Skeletal muscle tissue (tissue), 4 donors: ENCODE results near the gene SLC22A16. TPM values are rescaled to one million over a fixed set of nuclear protein-coding genes. Genes with fewer than 3 reads are reported as not detected.
"Not testable (repeated sequence)": the region's sequence is repeated elsewhere in the genome, so short reads cannot be mapped to it uniquely, and the experiment has no call there.

ENCODE experiments used
- H3K27ac ChIP-seq: one replicate; pipeline ENCODE4 v1.7.0; 2013; ENCODE audit warnings: mild to moderate bottlenecking, low read depth, low read length, inconsistent platforms
- H3K27me3 ChIP-seq, 3 donors: one replicate each; pipeline ENCODE4 v1.7.0; 2013; ENCODE audit warnings: low read length in 3 of 3; ENCODE audit not compliant: control insufficient read depth in 3 of 3, insufficient read depth in 3 of 3
- H3K36me3 ChIP-seq, 3 donors: one replicate each; pipeline ENCODE4 v1.7.0; 2013; ENCODE audit warnings: low read length in 3 of 3; ENCODE audit not compliant: control insufficient read depth in 3 of 3, insufficient read depth in 3 of 3
- H3K4me1 ChIP-seq, 3 donors: one replicate each; pipeline ENCODE4 v1.7.0; 2013; ENCODE audit warnings: low read length in 3 of 3, mild to moderate bottlenecking in 3 of 3; ENCODE audit not compliant: control insufficient read depth in 3 of 3, insufficient read depth in 3 of 3
- H3K4me3 ChIP-seq, 3 donors: one replicate each; pipeline ENCODE4 v1.7.0; 2013; ENCODE audit warnings: low read length in 3 of 3
- H3K9ac ChIP-seq, 3 donors: one replicate each; pipeline ENCODE4 v1.7.0; 2013; ENCODE audit warnings: low read length in 3 of 3, mild to moderate bottlenecking in 3 of 3, moderate library complexity in 2 of 3, low read depth in 1 of 3
- H3K9me3 ChIP-seq, 3 donors: one replicate each; pipeline ENCODE4 v1.7.0; 2013; ENCODE audit warnings: low read length in 3 of 3; ENCODE audit not compliant: control insufficient read depth in 3 of 3
- total RNA-seq: library from RNA; depleted of rRNA; stranded (reverse); fragments of >200 nt; gene quantifications from one replicate; pipeline ENCODE4 v1.2.3, GENCODE V29; 2014
- donor health status: Osteomylitis.

SLC22A16 gene
- total RNA-seq, 1 donor from 2014 or later, result 1.0 TPM

- H3K27ac ChIP-seq, result no peak overlapping the region
- peaks cover 13 to 23% (median 17%) of the 10 kb centered on the region in 3 donors for H3K27me3 ChIP-seq
- H3K36me3 ChIP-seq, result no peaks in the 10 kb centered on the region
- H3K4me1 ChIP-seq, result no peaks in the 10 kb centered on the region
- H3K9me3 ChIP-seq, result no peaks in the 10 kb centered on the region
- H3K4me3 ChIP-seq, result no peak overlapping the region
- no peak overlapping the region for H3K9ac ChIP-seq
These were observed 1.9 kb downstream of the SLC22A16 start for GRCh38 chr6:110474500-110474899.

- Histone ChIP-seq H3K36me3 (no peaks in the 10 kb centered on the region), H3K9ac (no peak overlapping the region), H3K4me3 (no peak overlapping the region), H3K27ac (no peak overlapping the region), H3K4me1 (no peaks in the 10 kb centered on the region), H3K9me3 (no peaks in the 10 kb centered on the region), H3K27me3 (peaks cover 13 to 23% (median 17%) of the 10 kb centered on the region in 3 donors)
These were observed 3.7 kb downstream of the SLC22A16 start for GRCh38 chr6:110472739-110473138.

GRCh38 chr6:110471726-110472365, 4.6 kb downstream of the SLC22A16 start:
- H3K9me3 ChIP-seq, result no peaks in the 10 kb centered on the region
- no peaks in the 10 kb centered on the region for H3K4me1 ChIP-seq
- no peak overlapping the region for H3K9ac ChIP-seq
- no peaks in the 10 kb centered on the region for H3K36me3 ChIP-seq
- H3K27ac ChIP-seq, result no peak overlapping the region
- peaks cover 13 to 23% (median 17%) of the 10 kb centered on the region in 3 donors for H3K27me3 ChIP-seq
- no peak overlapping the region for H3K4me3 ChIP-seq

- H3K4me1 ChIP-seq, result no peaks in the 10 kb centered on the region
These were observed 7.7 kb downstream of the SLC22A16 start for GRCh38 chr6:110468731-110469130.

GRCh38 chr6:110467566-110468140, 8.8 kb downstream of the SLC22A16 start:
- Histone ChIP-seq H3K27ac (no peak overlapping the region), H3K36me3 (no peaks in the 10 kb centered on the region), H3K4me1 (no peaks in the 10 kb centered on the region), H3K27me3 (peaks cover 0 to 3% (median 0%) of the 10 kb centered on the region in 3 donors), H3K9ac (no peak overlapping the region), H3K4me3 (no peak overlapping the region), H3K9me3 (peaks cover 0 to 6% (median 0%) of the 10 kb centered on the region in 3 donors)

More at GRCh38 chr6:110468731-110469130, 7.7 kb downstream of the SLC22A16 start:
- H3K36me3 ChIP-seq, result no peaks in the 10 kb centered on the region
- no peak overlapping the region for H3K9ac ChIP-seq
- no peak overlapping the region for H3K27ac ChIP-seq
- H3K9me3 ChIP-seq, result peaks cover 0 to 3% (median 0%) of the 10 kb centered on the region in 3 donors
- H3K4me3 ChIP-seq, result no peak overlapping the region
- H3K27me3 ChIP-seq, result peaks cover 0 to 3% (median 0%) of the 10 kb centered on the region in 3 donors

GRCh38 chr6:110462884-110463481, 13.4 kb downstream of the SLC22A16 start:
- H3K4me3 ChIP-seq, result no peak overlapping the region
- H3K9ac ChIP-seq, result no peak overlapping the region
- peaks cover 0 to 2% (median 0%) of the 10 kb centered on the region in 3 donors for H3K27me3 ChIP-seq
- no peaks in the 10 kb centered on the region for H3K4me1 ChIP-seq
- peaks cover 0 to 8% (median 0%) of the 10 kb centered on the region in 3 donors for H3K9me3 ChIP-seq
- H3K36me3 ChIP-seq, result no peaks in the 10 kb centered on the region
- no peak overlapping the region for H3K27ac ChIP-seq

GRCh38 chr6:110461376-110461775, 15.0 kb downstream of the SLC22A16 start:
- Histone ChIP-seq H3K27me3 (peaks cover 0 to 2% (median 0%) of the 10 kb centered on the region in 3 donors), H3K4me1 (no peaks in the 10 kb centered on the region), H3K9ac (no peak overlapping the region), H3K9me3 (peaks cover 0 to 8% (median 0%) of the 10 kb centered on the region in 3 donors), H3K4me3 (no peak overlapping the region), H3K27ac (no peak overlapping the region), H3K36me3 (no peaks in the 10 kb centered on the region)

- Histone ChIP-seq H3K27me3 (peaks cover 0 to 2% (median 0%) of the 10 kb centered on the region in 3 donors), H3K9me3 (peaks cover 0 to 5% (median 0%) of the 10 kb centered on the region in 3 donors), H3K9ac (no peak overlapping the region), H3K27ac (no peak overlapping the region), H3K4me3 (no peak overlapping the region), H3K36me3 (no peaks in the 10 kb centered on the region), H3K4me1 (no peaks in the 10 kb centered on the region)
These were observed 17.3 kb downstream of the SLC22A16 start for GRCh38 chr6:110459137-110459536.

- Histone ChIP-seq H3K27ac (no peak overlapping the region), H3K4me1 (no peaks in the 10 kb centered on the region), H3K9me3 (peaks cover 0 to 3% (median 0%) of the 10 kb centered on the region in 3 donors), H3K4me3 (no peak overlapping the region), H3K27me3 (peaks cover 0 to 2% (median 0%) of the 10 kb centered on the region in 3 donors), H3K9ac (no peak overlapping the region), H3K36me3 (no peaks in the 10 kb centered on the region)
These were observed 17.9 kb downstream of the SLC22A16 start for GRCh38 chr6:110458476-110458875.

- H3K4me3 ChIP-seq, H3K9ac ChIP-seq, H3K4me1 ChIP-seq, H3K9me3 ChIP-seq, H3K27ac ChIP-seq, H3K36me3 ChIP-seq, H3K27me3 ChIP-seq: not testable (repeated sequence)
These were observed 18.7 kb downstream of the SLC22A16 start for GRCh38 chr6:110457567-110458175.
